K562 treated with DMSO at 1 percent for 24 hours (cell line): ENCODE results near the gene TBCCD1. TPM values are rescaled to one million over a fixed set of nuclear protein-coding genes. Genes with fewer than 3 reads are reported as not detected.

Experiments used
- total RNA-seq: library from RNA; unstranded; fragments of 300-600 nt; gene quantifications from 2 replicates; pipeline ENCODE4 v1.2.3, GENCODE V29; 2022; ENCODE audit warnings: low read depth; ENCODE audit not compliant: insufficient read depth

Gene TBCCD1
- 9.8 and 11.3 TPM in 2 replicates for total RNA-seq

GRCh38 chr3:186567072-186567921 lies at the start of gene TBCCD1:
Gene TBCCD1, minus strand, starts transcription at chr3:186567339. Its CDS starts 3,010 bp downstream, at chr3:186564329.

GRCh38 chr3:186612721-186613636 lies 45.8 kb upstream of the TBCCD1 start, which contains the start of gene AHSG:
Gene AHSG, plus strand, starts transcription at chr3:186613060. Its CDS starts 82 bp downstream, at chr3:186613142.

GRCh38 chr3:186570096-186570940 lies 3.2 kb upstream of the TBCCD1 start, which contains the start of gene DNAJB11:
Gene DNAJB11, plus strand, starts transcription at chr3:186570720. Its CDS starts 178 bp downstream, at chr3:186570898.

GRCh38 chr3:186544281-186544680 lies 22.9 kb downstream of the TBCCD1 start, which contains the start of gene CRYGS:
Gene CRYGS, minus strand, starts transcription at chr3:186544380. Its CDS starts 54 bp downstream, at chr3:186544326.

Other genes with a start within 250 kb of the TBCCD1 start
- gene DGKG, start 205.1 kb downstream of the TBCCD1 start, total RNA-seq: 0.05 and 0.09 TPM in 2 replicates
- 1.2 and 1.3 TPM in 2 replicates for gene CRYGS, start 23.0 kb downstream of the TBCCD1 start, total RNA-seq
- 61.1 and 70.6 TPM in 2 replicates for gene DNAJB11, start 3.4 kb upstream of the TBCCD1 start, total RNA-seq
- gene AHSG, start 45.7 kb upstream of the TBCCD1 start, total RNA-seq: not detected in 2 replicates
- not detected in 2 replicates for gene FETUB, start 73.1 kb upstream of the TBCCD1 start, total RNA-seq
- gene HRG, start 98.7 kb upstream of the TBCCD1 start, total RNA-seq: not detected in 2 replicates
- not detected in 2 replicates for gene KNG1, start 150.0 kb upstream of the TBCCD1 start, total RNA-seq
- 156 and 160 TPM in 2 replicates for gene EIF4A2, start 216.2 kb upstream of the TBCCD1 start, total RNA-seq
- 107 TPM in 2 replicates for gene RFC4, start 239.1 kb upstream of the TBCCD1 start, total RNA-seq